Right hindlimb (tissue), 1 donor: ENCODE measurements around the gene SMPDL3B.

Experiments
- DNase-seq: peaks from one replicate; pipeline ENCODE4 v3.0.0-alpha.2; 2018

SMPDL3B gene

DNA sequence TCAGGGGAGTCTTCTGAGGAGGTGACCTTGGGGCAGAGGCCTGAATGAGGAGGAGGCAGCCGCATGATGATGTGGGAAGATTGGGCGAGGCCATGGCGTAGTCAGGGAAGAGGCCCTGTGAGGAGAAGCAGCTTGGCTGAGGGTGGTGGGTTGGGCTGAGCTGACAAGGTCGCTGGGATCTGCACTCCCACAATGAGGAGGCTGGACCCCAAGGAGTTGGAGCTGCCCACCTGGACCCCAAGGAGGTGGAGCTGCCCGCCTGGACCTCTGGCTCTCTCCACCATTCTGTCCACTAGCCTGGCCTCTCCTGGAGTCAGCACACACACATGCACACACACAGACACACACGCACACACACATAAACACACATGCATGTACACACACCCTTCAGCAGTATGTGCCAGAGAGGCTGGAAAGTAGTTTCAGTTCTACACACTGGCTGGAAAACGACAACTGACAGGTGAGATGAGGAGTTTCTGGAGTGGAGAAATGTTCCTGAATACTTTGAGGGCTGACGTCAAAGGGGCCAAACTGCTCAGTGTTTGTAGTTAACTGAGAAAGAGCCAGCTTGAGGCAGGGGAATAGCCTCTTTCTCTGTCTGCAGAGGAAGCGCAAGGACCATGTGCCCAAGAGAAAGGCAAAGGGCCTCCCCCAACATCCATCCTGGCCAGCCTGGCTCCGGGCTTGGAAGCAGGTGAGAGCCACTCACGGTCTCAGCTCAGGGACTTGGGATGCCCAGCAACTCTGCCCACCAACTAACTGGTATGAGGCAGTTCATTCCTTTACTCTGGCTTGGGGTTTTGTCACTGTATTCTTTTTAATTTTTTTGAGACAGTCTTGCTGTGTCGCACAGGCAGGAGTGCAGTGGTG, 7.1 kb downstream of the SMPDL3B start:
- no peak for DNase-seq

DNA sequence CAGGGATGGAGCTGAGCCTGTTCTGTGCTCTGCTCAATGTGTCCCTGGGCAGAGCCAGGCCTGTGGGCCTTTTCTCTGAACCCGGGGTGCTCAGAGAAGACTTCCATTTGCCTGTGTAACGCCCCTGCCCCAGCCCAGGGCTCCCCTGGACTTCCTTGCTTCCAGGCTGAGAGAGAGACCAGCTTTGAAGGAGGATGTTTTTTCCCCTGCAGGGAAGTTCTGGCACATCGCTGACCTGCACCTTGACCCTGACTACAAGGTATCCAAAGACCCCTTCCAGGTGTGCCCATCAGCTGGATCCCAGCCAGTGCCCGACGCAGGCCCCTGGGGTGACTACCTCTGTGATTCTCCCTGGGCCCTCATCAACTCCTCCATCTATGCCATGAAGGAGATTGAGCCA, 10.2 kb downstream of the SMPDL3B start:
- DNase-seq, result no peak

DNA sequence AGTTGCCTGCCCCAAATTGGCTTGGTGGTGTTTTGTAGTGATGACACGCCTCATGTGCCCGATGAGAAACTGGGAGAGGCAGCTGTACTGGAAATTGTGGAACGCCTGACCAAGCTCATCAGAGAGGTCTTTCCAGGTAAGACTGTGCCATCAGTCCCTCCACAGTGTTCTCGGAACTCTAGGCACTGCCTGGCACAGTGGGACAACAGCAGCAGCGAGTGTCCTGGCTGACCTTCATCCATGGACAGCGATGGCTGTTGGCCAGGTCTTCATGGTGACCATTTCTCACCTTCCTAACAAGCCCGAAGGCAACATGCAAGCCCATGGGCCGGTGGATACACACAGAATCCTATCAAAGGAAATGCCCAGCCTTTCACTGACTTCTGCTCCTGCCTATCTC, 14.2 kb downstream of the SMPDL3B start:
- no peak for DNase-seq

DNA sequence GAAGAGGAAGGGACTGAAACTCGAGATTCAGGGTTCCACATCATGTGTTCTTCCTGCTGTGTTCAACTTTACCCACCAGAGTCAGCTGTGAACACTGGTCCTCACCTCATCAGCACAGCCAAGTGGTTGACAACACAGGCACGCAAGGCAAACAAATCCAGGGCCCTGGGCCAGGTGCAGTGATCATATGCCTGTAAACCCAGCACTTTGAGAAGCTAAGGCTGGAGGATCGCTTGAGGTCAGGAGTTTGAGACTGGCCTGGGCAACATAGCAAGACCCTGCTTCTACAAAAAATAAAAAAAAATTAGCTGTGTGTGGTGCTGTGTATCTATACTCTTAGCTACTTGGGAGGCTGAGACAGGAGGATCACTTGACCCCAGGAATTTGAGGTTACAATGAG, 16.6 kb downstream of the SMPDL3B start:
- no peak for DNase-seq

DNA sequence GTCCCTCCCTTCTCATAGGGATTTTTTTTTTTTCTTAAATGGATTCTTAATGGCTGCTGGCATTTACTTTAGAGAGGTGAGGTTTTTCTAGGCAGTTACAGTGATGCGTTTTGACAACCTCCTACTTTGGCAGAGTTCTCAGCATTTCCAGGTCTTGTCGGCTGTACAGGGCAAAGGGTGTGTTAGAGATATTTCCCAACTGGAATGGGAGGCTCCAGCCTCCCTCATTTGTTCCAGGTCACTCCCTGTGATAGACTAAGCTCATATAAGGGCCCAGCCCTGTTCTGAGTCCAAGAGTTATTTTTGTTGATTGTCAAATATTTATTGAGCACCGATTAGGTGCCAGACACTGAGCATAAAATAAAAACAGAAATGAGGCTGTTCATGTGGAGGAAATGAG, 17.3 kb downstream of the SMPDL3B start:
- no peak for DNase-seq

DNA sequence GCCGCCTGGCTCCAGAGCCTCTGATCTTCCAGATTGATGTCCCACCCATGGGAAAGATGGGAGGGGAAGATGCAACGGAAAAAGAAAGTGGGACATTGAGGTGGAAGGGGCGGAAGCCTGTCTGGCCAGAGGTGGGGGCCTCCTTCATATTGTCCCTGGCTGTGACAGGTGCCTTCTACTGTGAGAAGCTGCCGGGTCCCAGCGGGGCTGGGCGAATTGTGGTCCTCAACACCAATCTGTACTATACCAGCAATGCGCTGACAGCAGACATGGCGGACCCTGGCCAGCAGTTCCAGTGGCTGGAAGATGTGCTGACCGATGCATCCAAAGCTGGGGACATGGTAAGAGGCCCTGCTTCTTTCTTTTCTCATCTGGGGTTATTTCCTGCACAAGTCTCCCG, 19.4 kb downstream of the SMPDL3B start:
- DNase-seq, result no peak

DNA sequence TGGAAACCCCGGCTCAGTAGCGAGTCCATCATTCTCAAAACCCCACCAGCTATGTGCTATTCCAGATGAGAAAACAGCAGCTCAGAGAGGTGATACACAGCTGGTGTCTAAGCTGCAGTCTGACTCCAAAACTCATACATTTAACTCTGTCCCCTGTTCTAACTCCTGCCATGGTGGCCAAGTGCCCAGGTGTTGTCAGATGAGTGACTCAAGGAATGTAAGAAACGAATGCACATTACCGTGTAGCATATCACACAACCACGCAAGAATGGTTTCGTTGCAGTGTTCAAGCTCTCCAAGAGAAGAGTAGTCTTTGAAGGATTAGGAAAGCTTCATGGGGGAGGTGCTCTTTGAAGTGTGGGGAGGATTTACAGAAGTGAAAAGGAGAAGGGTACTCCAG, 20.3 kb downstream of the SMPDL3B start:
- DNase-seq, result no peak

DNA sequence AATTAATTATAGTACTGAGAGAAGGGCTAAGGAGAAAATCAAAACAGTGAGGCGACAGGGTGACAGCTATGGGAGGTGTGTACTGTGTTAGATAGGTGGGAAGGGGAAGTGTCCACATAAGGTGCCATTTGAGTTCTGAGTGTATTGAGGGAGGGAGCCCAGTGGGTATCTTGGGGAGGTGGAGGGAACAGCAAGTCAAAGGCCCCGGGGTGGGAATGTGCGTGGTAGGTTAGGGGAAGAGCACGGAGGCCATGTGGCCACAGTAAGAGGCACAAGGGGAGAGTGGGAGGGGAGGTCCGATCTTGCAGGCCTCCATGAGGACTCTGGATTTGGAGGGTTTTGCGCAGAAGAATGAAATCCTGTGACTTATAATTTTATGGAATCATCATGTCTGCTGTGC, 22.0 kb downstream of the SMPDL3B start:
- no peak for DNase-seq

DNA sequence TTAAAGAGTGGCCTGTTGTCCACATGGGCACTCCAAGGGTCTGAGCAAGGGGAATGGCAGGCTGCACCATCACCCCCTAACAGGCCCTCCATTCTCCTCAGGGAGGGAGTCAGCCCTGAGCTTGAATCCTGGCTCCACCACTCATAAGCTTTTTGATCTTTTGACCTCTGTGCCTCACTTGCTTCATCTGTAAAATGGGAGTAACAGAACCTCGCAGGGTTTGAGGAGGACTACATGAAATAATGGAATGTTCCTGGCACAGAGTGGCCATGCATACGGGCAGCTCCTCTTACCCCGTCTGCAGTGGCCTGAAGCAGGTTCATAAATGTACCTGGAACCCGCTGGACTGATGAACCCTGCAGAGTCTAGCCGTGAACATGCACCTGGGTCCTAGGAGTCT, 22.9 kb downstream of the SMPDL3B start:
- no peak for DNase-seq

DNA sequence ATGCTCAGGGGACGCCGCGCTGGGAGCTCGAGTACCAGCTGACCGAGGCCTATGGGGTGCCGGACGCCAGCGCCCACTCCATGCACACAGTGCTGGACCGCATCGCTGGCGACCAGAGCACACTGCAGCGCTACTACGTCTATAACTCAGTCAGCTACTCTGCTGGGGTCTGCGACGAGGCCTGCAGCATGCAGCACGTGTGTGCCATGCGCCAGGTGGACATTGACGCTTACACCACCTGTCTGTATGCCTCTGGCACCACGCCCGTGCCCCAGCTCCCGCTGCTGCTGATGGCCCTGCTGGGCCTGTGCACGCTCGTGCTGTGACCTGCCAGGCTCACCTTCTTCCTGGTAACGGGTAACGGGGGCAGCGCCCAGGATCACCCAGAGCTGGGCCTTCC, 23.7 kb downstream of the SMPDL3B start:
- DNase-seq, result no peak

DNA sequence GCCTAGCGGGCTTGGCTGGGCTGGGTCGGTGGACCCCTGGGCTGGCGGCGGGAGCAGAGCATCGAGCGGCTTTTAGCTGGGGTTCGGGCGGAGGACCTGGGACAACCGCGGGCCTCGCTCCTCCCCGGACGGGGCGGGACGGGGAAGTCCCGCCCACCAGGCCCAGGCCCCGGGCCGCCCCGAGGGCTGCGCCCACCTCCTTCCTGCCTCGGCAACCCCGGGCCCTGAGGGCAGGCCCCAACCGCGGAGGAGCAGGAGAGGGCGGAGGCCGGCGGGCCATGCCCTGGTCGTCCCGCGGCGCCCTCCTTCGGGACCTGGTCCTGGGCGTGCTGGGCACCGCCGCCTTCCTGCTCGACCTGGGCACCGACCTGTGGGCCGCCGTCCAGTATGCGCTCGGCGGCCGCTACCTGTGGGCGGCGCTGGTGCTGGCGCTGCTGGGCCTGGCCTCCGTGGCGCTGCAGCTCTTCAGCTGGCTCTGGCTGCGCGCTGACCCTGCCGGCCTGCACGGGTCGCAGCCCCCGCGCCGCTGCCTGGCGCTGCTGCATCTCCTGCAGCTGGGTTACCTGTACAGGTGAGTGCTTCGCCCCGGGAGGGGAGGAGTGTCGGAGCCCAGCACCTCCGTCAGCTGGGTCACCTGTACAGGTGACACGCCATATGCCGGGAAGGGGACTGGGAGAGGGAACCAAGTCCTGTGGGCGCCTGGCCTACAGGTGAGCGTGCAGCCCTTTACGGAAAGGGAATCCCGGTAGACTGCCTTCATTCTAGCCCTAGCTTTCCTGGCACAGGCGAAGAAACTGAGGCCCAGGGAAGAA, 25.2 kb downstream of the SMPDL3B start, which contains the start of gene XKR8:
XKR8 (plus strand) TSS at position 182 of the 812 bp plus-strand sequence; CDS start at position 279, 97 bp downstream.
- DNase-seq, result peak; percentile 89

DNA sequence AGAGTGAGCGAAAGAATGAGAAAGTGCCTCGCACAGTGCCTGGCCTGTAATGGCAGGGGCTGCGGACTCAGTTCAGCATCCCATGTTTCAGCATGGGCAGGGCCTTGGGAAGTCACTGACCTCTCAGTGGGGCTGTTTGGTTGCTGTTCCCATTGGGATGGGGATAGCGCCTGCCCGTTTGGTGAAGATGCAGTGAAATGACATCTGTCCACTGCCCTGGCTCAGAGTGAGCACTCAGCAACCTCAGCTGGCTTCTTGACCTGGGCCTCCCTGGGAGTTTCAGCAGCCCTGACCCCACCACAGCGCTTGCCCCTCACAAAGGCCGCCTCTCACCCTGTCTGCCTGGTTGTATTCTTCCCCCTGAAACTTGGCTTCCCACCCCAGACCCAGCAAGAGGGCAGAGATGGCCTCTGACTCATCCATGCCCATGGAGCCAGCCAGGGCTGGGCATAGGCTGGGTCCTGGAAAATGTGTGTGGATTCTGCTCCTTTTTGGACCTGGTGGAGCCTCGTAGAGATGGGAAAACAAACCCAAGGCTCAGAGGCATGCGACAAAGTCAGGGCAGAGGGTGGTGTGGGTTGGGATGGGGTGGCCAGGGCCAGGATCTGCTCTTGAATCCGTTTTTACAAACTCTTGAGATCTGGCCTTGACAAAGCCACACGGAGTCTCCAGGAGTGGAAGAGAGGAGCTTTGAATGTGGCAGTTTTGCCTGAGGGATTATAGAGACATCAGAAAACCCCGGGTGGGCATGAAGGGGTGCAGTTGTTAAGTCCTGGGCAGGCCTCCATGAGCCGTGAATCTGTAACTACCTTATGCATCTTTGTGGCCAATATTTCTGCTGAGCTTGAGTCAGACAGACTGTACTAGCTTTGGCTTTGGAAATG, 26.2 kb downstream of the SMPDL3B start:
- DNase-seq, result no peak

DNA sequence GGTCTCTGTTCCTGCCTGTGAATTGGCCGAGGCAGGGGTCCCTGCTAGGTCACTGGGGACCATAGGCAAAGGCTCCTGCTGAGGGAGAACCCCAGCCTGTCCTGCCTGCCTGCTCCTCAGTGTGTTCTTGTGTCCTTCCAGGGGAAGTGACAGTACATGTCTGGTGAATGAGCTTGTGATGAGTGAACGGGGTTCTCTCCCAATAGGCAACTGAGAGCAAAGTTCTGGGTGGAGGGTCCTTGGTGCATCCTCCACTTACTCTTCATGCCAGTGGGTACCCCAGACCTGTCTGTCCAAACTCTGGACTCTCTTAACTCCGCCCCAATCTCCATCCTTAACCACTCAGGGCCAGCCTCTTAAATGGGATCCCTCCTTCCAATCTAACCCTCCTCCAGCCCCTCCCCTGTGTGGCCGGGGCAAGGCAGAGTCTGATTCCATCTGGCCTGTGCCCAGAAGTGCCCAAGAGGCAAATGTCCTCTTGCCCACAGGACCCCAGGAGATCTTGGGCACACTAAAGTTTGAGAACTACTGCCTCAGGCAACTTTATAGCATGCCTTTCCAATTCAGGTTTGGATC, 26.9 kb downstream of the SMPDL3B start:
- DNase-seq, result no peak

DNA sequence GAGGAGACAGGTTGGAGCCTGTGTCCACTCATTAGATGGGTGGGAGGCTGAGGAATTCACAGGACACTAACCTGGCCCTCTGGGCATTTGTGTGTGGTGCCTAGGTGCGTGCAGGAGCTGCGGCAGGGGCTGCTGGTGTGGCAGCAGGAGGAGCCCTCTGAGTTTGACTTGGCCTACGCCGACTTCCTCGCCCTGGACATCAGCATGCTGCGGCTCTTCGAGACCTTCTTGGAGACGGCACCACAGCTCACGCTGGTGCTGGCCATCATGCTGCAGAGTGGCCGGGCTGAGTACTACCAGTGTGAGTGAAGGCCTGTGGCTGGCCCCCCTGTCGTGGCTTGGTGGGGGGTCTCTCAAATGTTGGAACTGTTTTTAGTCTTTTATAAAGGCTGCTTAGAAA, 28.6 kb downstream of the SMPDL3B start:
- DNase-seq, result no peak

DNA sequence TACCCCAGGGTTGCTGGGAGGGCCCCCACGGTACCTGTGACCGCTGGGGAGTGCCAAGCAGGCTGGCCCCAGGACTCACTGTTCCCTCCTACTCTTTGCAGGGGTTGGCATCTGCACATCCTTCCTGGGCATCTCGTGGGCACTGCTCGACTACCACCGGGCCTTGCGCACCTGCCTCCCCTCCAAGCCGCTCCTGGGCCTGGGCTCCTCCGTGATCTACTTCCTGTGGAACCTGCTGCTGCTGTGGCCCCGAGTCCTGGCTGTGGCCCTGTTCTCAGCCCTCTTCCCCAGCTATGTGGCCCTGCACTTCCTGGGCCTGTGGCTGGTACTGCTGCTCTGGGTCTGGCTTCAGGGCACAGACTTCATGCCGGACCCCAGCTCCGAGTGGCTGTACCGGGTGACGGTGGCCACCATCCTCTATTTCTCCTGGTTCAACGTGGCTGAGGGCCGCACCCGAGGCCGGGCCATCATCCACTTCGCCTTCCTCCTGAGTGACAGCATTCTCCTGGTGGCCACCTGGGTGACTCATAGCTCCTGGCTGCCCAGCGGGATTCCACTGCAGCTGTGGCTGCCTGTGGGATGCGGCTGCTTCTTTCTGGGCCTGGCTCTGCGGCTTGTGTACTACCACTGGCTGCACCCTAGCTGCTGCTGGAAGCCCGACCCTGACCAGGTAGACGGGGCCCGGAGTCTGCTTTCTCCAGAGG, 31.8 kb downstream of the SMPDL3B start:
- DNase-seq, result no peak

DNA sequence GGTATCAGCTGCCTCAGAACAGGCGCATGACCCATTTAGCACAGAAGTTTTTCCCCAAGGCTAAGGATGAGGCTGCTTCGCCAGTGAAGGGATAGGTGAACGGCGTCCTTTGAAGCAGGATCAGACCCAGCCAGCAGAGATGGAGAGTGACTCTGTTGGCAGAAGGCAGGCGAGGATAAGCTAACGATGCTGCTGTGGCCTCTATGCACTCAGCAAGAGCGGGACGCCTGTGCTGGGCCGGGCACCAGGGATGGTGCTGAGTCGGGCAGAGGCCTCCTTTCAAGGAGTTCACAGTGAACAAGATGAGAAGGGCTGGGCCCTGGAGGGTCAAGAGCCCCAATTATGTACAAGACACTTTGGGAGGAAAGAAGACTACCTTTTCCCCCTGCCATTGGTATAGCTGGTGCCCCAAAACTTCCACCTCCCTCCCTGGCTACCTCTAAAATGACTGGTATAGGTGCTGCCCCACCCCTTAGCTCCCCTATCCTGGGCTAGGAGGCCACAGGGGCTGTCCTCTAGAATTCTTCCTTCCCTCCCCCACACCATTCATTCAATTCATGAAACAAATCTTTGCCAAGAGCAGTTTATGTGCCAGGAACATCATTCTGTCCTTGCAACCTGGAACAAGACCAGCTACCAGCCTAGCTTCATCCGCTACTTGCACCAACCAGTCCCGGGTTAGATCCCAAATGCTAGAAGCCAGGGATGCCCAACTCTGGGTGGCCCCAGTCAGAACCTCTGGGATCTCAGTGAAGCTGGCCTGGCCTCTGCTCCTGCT, 32.5 kb downstream of the SMPDL3B start:
- DNase-seq, result no peak

DNA sequence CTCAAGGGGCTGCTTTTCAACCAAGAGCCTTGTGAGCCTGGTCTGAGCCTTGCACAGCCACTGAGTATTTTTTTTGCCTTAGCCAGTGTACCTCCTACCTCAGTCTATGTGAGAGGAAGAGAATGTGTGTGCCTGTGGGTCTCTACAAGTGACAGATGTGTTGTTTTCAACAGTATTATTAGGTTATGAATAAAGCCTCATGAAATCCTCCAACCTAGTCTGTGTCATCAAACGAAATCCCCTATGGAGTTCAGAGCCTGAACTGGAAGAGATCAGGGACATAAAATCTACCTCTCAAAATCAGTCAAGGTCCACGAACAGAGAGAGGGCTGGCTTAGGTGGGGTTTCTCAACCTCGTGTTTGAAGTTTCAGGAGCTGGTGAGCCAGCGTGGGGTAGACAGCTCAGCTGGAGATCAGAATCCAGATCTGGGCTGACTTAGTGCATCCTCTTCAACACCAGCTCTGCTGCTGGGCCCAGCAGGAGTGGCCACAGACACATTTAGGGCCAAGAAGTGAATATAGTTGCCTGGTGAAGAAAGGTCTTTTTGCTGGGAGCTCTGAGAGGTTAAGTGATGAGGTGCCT, 33.2 kb downstream of the SMPDL3B start:
- no peak for DNase-seq

DNA sequence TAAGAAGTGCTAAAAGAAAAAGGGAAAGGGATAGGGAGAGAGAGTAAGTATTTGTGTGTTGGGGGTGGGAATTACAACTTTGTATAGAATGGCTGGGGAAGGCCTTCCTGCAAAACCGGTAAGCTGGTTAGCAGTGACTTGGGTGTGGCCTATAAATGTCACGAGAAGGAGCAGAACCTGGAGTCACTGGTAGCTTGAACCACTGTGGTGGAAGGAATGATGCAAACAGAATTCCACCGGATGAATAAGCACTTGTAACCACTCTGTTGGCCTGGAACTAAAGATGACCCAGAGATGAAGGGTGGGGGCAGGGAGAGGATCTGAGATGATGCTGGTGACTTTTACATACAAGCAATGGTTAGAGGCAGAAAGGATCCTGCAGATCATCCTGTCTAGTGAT, 33.9 kb downstream of the SMPDL3B start:
- DNase-seq, result no peak

DNA sequence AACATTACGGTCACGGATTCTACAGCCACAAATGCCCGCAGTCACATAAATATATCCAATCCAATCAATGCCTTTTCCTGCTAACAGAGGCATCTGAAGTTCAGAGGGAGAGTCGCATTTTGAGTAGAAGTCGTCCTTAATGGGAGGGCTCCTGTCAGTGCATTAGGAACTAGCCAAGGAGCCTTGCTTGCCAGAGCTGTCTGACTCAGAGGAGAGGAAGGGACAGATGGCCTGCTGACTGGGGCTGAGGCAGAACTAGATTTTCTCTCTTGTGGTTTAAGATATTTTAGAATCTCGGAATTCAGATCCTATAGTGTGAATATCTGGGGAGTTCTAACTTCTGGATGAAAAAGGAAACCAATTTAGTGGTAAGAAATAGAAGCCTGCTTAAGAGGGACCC, 35.6 kb downstream of the SMPDL3B start:
- no peak for DNase-seq

DNA sequence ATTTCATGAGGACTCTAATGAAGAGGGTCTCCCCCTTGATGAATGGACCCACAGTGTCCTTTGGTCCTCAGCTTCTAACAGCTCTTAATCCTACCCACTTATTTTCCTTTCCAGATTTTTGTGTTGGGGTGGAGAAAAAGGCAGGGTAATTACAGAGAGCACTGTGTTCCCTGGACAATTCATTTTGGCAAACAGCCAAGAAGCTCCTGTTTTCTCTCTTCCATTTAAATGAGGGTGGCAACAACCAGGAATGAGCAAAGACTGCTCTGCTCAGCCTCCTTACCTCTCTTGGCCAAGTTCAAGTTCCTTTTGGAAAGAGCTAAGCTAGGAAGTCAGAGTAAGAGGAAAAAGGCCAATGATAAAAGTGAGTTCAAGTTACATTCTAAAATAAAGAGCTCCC, 36.9 kb downstream of the SMPDL3B start:
- no peak for DNase-seq

DNA sequence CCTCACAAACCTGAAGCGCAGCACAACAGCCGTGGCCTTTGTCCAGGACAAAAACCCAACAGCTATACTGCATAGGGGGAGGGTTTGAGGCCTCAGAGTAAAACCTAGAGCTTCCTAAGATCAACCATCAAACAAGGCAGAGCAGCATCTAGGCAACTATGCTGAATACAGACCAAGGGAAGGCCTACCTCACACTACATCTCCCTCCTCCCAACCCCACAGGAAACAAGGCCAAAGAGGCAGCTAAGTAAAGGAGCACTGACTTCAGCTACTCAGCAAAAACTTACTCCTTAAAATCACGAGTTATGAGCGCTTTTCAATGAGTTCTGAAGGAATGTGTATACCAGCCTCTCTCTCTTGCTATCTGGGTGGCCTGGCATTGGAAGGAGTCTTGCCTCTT, 37.3 kb downstream of the SMPDL3B start:
- no peak for DNase-seq
